CD4-positive, alpha-beta T cell (primary cell): ENCODE data around the gene CATSPERZ. TPM values are rescaled to one million over a fixed set of nuclear protein-coding genes. Genes with fewer than 3 reads are reported as not detected.

Experiments
- ATAC-seq: fragments of 200-7000 bp; cut with Tn5 transposase; one replicate; pipeline ENCODE4 v1.10.0; 2022; ENCODE audit warnings: mild to moderate bottlenecking; ENCODE audit not compliant: poor library complexity
- CTCF ChIA-PET: fragments of 350-600 bp; sonication (Branson Sonifier 250); formaldehyde crosslinking; loops from one replicate; lab custom pipeline; 2021; ENCODE audit warnings: antibody characterized with exemption, inconsistent platforms; lab: Charles Lee
- POLR2A ChIA-PET: fragments of 350-600 bp; sonication (Branson Sonifier 250); formaldehyde crosslinking; loops from one replicate; lab custom pipeline; 2021; ENCODE audit warnings: antibody characterized with exemption, inconsistent platforms; lab: Charles Lee
- DNase-seq, 14 experiments: peaks; one replicate each; pipeline ENCODE4 v3.0.0-alpha.2; 2013 to 2020; ENCODE audit warnings: mixed read lengths in 2 of 14
- H3K27ac ChIP-seq, 2 donors: one replicate each; pipeline versions ENCODE4 v1.5.1 to v1.7.0; 2013; ENCODE audit warnings: low read length in 2 of 2, low read depth in 1 of 2, mild to moderate bottlenecking in 1 of 2
- H3K27me3 ChIP-seq, 2 experiments: 1 replicate in 1 of 2; 2 replicates in 1 of 2; pipeline versions ENCODE4 v1.6.1 to v1.7.0; 2013; ENCODE audit warnings: low read length in 2 of 2, control low read depth in 1 of 2, mild to moderate bottlenecking in 1 of 2, moderate library complexity in 1 of 2; ENCODE audit not compliant: insufficient read depth in 2 of 2, control insufficient read depth in 1 of 2
- H3K36me3 ChIP-seq: one replicate; pipeline ENCODE4 v1.6.1; 2013; ENCODE audit warnings: low read length, control low read depth; ENCODE audit not compliant: insufficient read depth
- H3K4me1 ChIP-seq: one replicate; pipeline ENCODE4 v1.6.1; 2013; ENCODE audit warnings: low read length, control low read depth; ENCODE audit not compliant: insufficient read depth
- H3K4me3 ChIP-seq: one replicate; pipeline ENCODE4 v1.5.1; 2013; ENCODE audit warnings: mild to moderate bottlenecking, low read length, moderate library complexity
- H3K9me3 ChIP-seq, 2 experiments: 1 replicate in 1 of 2; 2 replicates in 1 of 2; pipeline versions ENCODE4 v1.6.1 to v1.7.0; 2013; ENCODE audit warnings: low read length in 2 of 2, mild to moderate bottlenecking in 2 of 2, control low read depth in 1 of 2, moderate library complexity in 1 of 2; ENCODE audit not compliant: control insufficient read depth in 1 of 2, insufficient read depth in 1 of 2
- H3K27ac Mint-ChIP-seq: one replicate; pipeline ENCODE4 v1.8.0; 2020; ENCODE audit warnings: mixed read lengths
- H3K27me3 Mint-ChIP-seq: one replicate; pipeline ENCODE4 v1.8.0; 2021; ENCODE audit warnings: mixed read lengths
- H3K36me3 Mint-ChIP-seq: one replicate; pipeline ENCODE4 v1.8.0; 2021; ENCODE audit warnings: low read depth, mixed read lengths
- H3K4me1 Mint-ChIP-seq: one replicate; pipeline ENCODE4 v1.8.0; 2021; ENCODE audit warnings: low read depth, mixed read lengths
- H3K4me3 Mint-ChIP-seq: one replicate; pipeline ENCODE4 v1.8.0; 2020; ENCODE audit warnings: mild to moderate bottlenecking, mixed read lengths
- H3K9me3 Mint-ChIP-seq: one replicate; pipeline ENCODE4 v1.8.0; 2020; ENCODE audit warnings: mixed read lengths
- CTCF ChIP-seq: fragments of 200-600 bp; IDR thresholded peaks from one replicate; pipeline ENCODE4 v1.8.0; 2022; ENCODE audit warnings: antibody characterized with exemption, mild to moderate bottlenecking
- intact Hi-C, 2 experiments: fragments of 100-400 bp; cut with DNase I in 1 of 2; cut with micrococcal nuclease in 1 of 2; formaldehyde crosslinking; loops; one replicate each; pipeline versions ENCODE4 v1.15.1 to v1.9.0; 2023 to 2025; cut with DNase I, micrococcal nuclease
- total RNA-seq, 174 experiments: library from RNA in 2 of 174; stranded (reverse) in 2 of 174; gene quantifications; one replicate each; pipeline ENCODE4 v1.2.3 and lab custom pipeline; 2021 to 2026

The CATSPERZ gene
- total RNA-seq, 2 experiments from 2014 or later, result not detected

GRCh38 chr11:64339286-64339685, 39.1 kb downstream of the CATSPERZ start:
- H3K4me3 ChIP-seq, result peak overlapping the region; percentile 81
- Mint-ChIP-seq H3K36me3 (peaks cover 32% of the 10 kb centered on the region), H3K9me3 (no peaks in the 10 kb centered on the region), H3K4me3 (peak overlapping the region; percentile 92), H3K27ac (peak overlapping the region; percentile 93), H3K27me3 (no peaks in the 10 kb centered on the region), H3K4me1 (peaks cover 49% of the 10 kb centered on the region)
- no peak for TF ChIP-seq CTCF
- peaks cover 53% of the 10 kb centered on the region for H3K4me1 ChIP-seq
- H3K36me3 ChIP-seq, result peaks cover 38% of the 10 kb centered on the region
- H3K27me3 ChIP-seq, result no peaks in the 10 kb centered on the region
- CTCF ChIA-PET, result interaction anchor here (1.1 to 2.3 kb wide), 2 partner anchors 8 to 38 kb away, joined by 3 to 15 read pairs; no protein-coding TSS in a partner anchor
- H3K27ac ChIP-seq, result peak overlapping the region; percentile 83 to 93
- H3K9me3 ChIP-seq, result no peaks in the 10 kb centered on the region
- no peak for DNase-seq
- POLR2A ChIA-PET, result interaction anchor here (1.1 to 4.7 kb wide), 4 partner anchors 10 to 439 kb away, joined by 3 to 103 read pairs (median 6); partner anchors contain the start of genes PRDX5, SF1, STIP1 and TRMT112
- intact Hi-C loops, result no loop called here
- ATAC-seq, result no peak

- ATAC-seq (peak; percentile 86), DNase-seq (peak; percentile 77 to 95 (median 86))
- Histone ChIP-seq H3K27me3 (no peaks in the 10 kb centered on the region), H3K27ac (peak within 1 kb of the TSS; percentile 83 to 93), H3K4me3 (peak within 1 kb of the TSS; percentile 81), H3K4me1 (peaks cover 55% of the 10 kb centered on the region), H3K9me3 (no peaks in the 10 kb centered on the region), H3K36me3 (peaks cover 43% of the 10 kb centered on the region)
- Mint-ChIP-seq H3K4me3 (peak within 1 kb of the TSS; percentile 92), H3K27me3 (no peaks in the 10 kb centered on the region), H3K27ac (peak within 1 kb of the TSS; percentile 93), H3K9me3 (no peaks in the 10 kb centered on the region), H3K36me3 (peaks cover 32% of the 10 kb centered on the region), H3K4me1 (peaks cover 49% of the 10 kb centered on the region)
- no peak for TF ChIP-seq CTCF
- POLR2A ChIA-PET, result interaction anchor here (0.6 to 4.7 kb wide), 12 partner anchors 10 to 1748 kb away, joined by 3 to 103 read pairs (median 4); partner anchors contain the start of genes ESRRA, FAM89B, FKBP2 and INTS5
- CTCF ChIA-PET, result interaction anchor here (0.9 to 3.9 kb wide), 4 partner anchors 8 to 39 kb away, joined by 3 to 34 read pairs (median 9); partner anchors contain the start of genes PRDX5 and TRMT112
- intact Hi-C loops, result loop anchor here (1.0 to 5.0 kb wide), 3 partner anchors 23 to 35 kb away; partner anchors contain the start of genes ESRRA (in 2 of the 2) and TRMT112 (in 1 of the 2)
Observed at GRCh38 chr11:64339754-64340408, 39.7 kb downstream of the CATSPERZ start, which contains the start of gene CCDC88B. TSS of gene CCDC88B (plus strand) at chr11:64340204. CDS start at chr11:64340267, 63 bp downstream.

- ATAC-seq (peak; percentile 35), DNase-seq (peak; percentile 59 to 84 (median 69))
- ChIA-PET CTCF (interaction anchor here (0.9 to 3.9 kb wide), 4 partner anchors 9 to 40 kb away, joined by 3 to 34 read pairs (median 9); partner anchors contain the start of genes PRDX5 and TRMT112), POLR2A (interaction anchor here (0.6 to 4.7 kb wide), 10 partner anchors 11 to 1749 kb away, joined by 3 to 103 read pairs (median 6); partner anchors contain the start of genes ESRRA, FKBP2, NUDT22 and PRDX5)
- TF ChIP-seq CTCF, result no peak
- Histone ChIP-seq H3K4me3 (peak overlapping the region; percentile 81), H3K9me3 (no peaks in the 10 kb centered on the region), H3K27me3 (no peaks in the 10 kb centered on the region), H3K4me1 (peaks cover 55% of the 10 kb centered on the region), H3K27ac (peak overlapping the region; percentile 83 to 93), H3K36me3 (peaks cover 51% of the 10 kb centered on the region)
- H3K27ac Mint-ChIP-seq, result peak overlapping the region; percentile 93
- H3K4me1 Mint-ChIP-seq, result peaks cover 54% of the 10 kb centered on the region
- H3K27me3 Mint-ChIP-seq, result no peaks in the 10 kb centered on the region
- no peaks in the 10 kb centered on the region for H3K9me3 Mint-ChIP-seq
- H3K36me3 Mint-ChIP-seq, result peaks cover 39% of the 10 kb centered on the region
- intact Hi-C loops, result loop anchor here (1.0 to 5.0 kb wide), 3 partner anchors 24 to 36 kb away; partner anchors contain the start of genes ESRRA (in 2 of the 2) and TRMT112 (in 1 of the 2)
- H3K4me3 Mint-ChIP-seq, result peak overlapping the region; percentile 92
Observed at GRCh38 chr11:64340671-64341335, 40.6 kb downstream of the CATSPERZ start.
